GM23338 (cell line): Measurements from ENCODE around the gene NPIPB2. TPM values are rescaled to one million over a fixed set of nuclear protein-coding genes. Genes with fewer than 3 reads are reported as not detected.

Source experiments
- ATAC-seq: fragments of 200-7000 bp; cut with Tn5 transposase; 3 replicates; pipeline ENCODE4 v1.9.1; 2020
- DNase-seq: peaks from one replicate; pipeline ENCODE4 v3.0.0-alpha.2; 2015; ENCODE audit warnings: low spot score
- H2AFZ ChIP-seq: fragments of 200-600 bp; sonication (generic); 2 replicates; pipeline ENCODE4 v1.8.0; 2016; ENCODE audit warnings: antibody characterized with exemption, mild to moderate bottlenecking, moderate library complexity
- H3F3A ChIP-seq: fragments of 200-600 bp; sonication (generic); replicated peaks from 2 replicates; pipeline ENCODE4 v1.8.0; 2017; ENCODE audit warnings: antibody characterized with exemption, mixed run types, low read depth
- H3K27ac ChIP-seq: fragments of 200-600 bp; sonication (generic); 2 replicates; pipeline ENCODE4 v1.6.1; 2016; ENCODE audit warnings: low read depth
- H3K27me3 ChIP-seq: fragments of 200-600 bp; sonication (generic); 2 replicates; pipeline ENCODE4 v1.8.0; 2016; ENCODE audit warnings: mild to moderate bottlenecking, mixed run types, moderate library complexity; ENCODE audit not compliant: insufficient read depth
- H3K36me3 ChIP-seq: fragments of 200-600 bp; sonication (generic); 2 replicates; pipeline ENCODE4 v1.8.0; 2016; ENCODE audit warnings: mild to moderate bottlenecking; ENCODE audit not compliant: insufficient read depth
- H3K4me1 ChIP-seq: fragments of 200-600 bp; sonication (generic); 2 replicates; pipeline ENCODE4 v1.8.0; 2016; ENCODE audit warnings: mild to moderate bottlenecking, moderate library complexity; ENCODE audit not compliant: insufficient read depth
- H3K4me2 ChIP-seq: fragments of 200-600 bp; sonication (generic); 2 replicates; pipeline ENCODE4 v1.7.1; 2017; ENCODE audit warnings: mixed run types
- H3K4me3 ChIP-seq: fragments of 200-600 bp; sonication (generic); 2 replicates; pipeline ENCODE4 v1.6.1; 2016; ENCODE audit warnings: mixed run types
- H3K79me2 ChIP-seq: fragments of 200-600 bp; sonication (generic); replicated peaks from 2 replicates; pipeline ENCODE4 v1.8.0; 2017; ENCODE audit warnings: mild to moderate bottlenecking; ENCODE audit not compliant: insufficient read depth
- H3K9me2 ChIP-seq: fragments of 200-600 bp; sonication (generic); 2 replicates; pipeline ENCODE4 v1.8.0; 2017; ENCODE audit not compliant: insufficient read depth
- H4K20me1 ChIP-seq: fragments of 200-600 bp; sonication (generic); replicated peaks from 2 replicates; pipeline ENCODE4 v1.8.0; 2017; ENCODE audit warnings: mild to moderate bottlenecking; ENCODE audit not compliant: insufficient read depth
- H3K27ac Mint-ChIP-seq: 2 replicates; pipeline ENCODE4 v1.8.0; 2020; ENCODE audit warnings: inconsistent platforms, mild to moderate bottlenecking, moderate library complexity, mixed read lengths
- H3K27me3 Mint-ChIP-seq: 3 replicates; pipeline ENCODE4 v1.8.0; 2022; ENCODE audit warnings: low read depth, mild to moderate bottlenecking, moderate library complexity, mixed read lengths, inconsistent platforms; ENCODE audit not compliant: insufficient read depth, poor library complexity
- H3K36me3 Mint-ChIP-seq: 3 replicates; pipeline ENCODE4 v1.8.0; 2021; ENCODE audit warnings: low read depth, mild to moderate bottlenecking, inconsistent platforms, moderate library complexity, mixed read lengths
- H3K4me1 Mint-ChIP-seq: 3 replicates; pipeline ENCODE4 v1.8.0; 2020; ENCODE audit warnings: mild to moderate bottlenecking, inconsistent platforms, mixed read lengths
- H3K4me3 Mint-ChIP-seq: 3 replicates; pipeline ENCODE4 v1.8.0; 2021; ENCODE audit warnings: moderate library complexity, mild to moderate bottlenecking, inconsistent platforms, mixed read lengths
- H3K9me3 Mint-ChIP-seq: 3 replicates; pipeline ENCODE4 v1.8.0; 2020; ENCODE audit warnings: moderate library complexity, mild to moderate bottlenecking, inconsistent platforms, mixed read lengths
- CREB1 ChIP-seq: fragments of 250-450 bp; sonication (Bioruptor Pico); IDR thresholded peaks from 2 replicates; pipeline ENCODE4 v1.5.0; 2020; ENCODE audit warnings: low read depth, mild to moderate bottlenecking, moderate library complexity
- EZH2 ChIP-seq: fragments of 200-600 bp; sonication (generic); IDR thresholded peaks from one replicate; pipeline ENCODE4 v1.8.0; 2017; ENCODE audit warnings: antibody characterized with exemption, mild to moderate bottlenecking, low read depth; ENCODE audit not compliant: unreplicated experiment
- EZH2phosphoT487 ChIP-seq: fragments of 200-600 bp; sonication (generic); IDR thresholded peaks from one replicate; pipeline ENCODE4 v1.8.1; 2018; ENCODE audit warnings: antibody characterized with exemption; ENCODE audit not compliant: unreplicated experiment
- JUNB ChIP-seq: IDR thresholded peaks from one replicate; pipeline ENCODE4 v1.6.1; 2016; ENCODE audit warnings: antibody characterized with exemption; ENCODE audit not compliant: unreplicated experiment
- NANOG ChIP-seq: IDR thresholded peaks from 2 replicates; pipeline ENCODE4 v1.6.1; 2016; ENCODE audit warnings: antibody characterized with exemption, borderline replicate concordance
- POLR2AphosphoS5 ChIP-seq: IDR thresholded peaks from 2 replicates; pipeline ENCODE4 v1.6.1; 2016; ENCODE audit warnings: antibody characterized with exemption, low read depth
- STAT1 ChIP-seq: IDR thresholded peaks from one replicate; pipeline ENCODE4 v1.6.1; 2016; ENCODE audit warnings: antibody characterized with exemption; ENCODE audit not compliant: unreplicated experiment
- ZNF114 ChIP-seq: fragments of 250-450 bp; sonication (Bioruptor Pico); IDR thresholded peaks from 2 replicates; pipeline ENCODE4 v1.5.0; 2020; ENCODE audit warnings: mild to moderate bottlenecking, moderate library complexity
- ZNF331 ChIP-seq: fragments of 250-450 bp; sonication (Bioruptor Pico); IDR thresholded peaks from 2 replicates; pipeline ENCODE4 v1.5.0; 2020; ENCODE audit warnings: low read depth, mild to moderate bottlenecking, moderate library complexity
- polyA plus RNA-seq: library from polyadenylated mRNA; unstranded; fragments of >200 nt; fragmentation: Nextera tagmentation; extraction: Ambion mirVana; gene quantifications from 2 replicates; pipeline ENCODE4 v1.2.1, GENCODE V29; 2016
- total RNA-seq: library from RNA; depleted of rRNA; stranded (reverse); fragments of >200 nt; shearing (Covaris generic); gene quantifications from 2 replicates; pipeline ENCODE4 v1.2.3, GENCODE V29; 2014
- TF ChIP-seq, protein P1 (sequence below): IDR thresholded peaks from 2 replicates; pipeline ENCODE4 v1.6.1; 2016; ENCODE audit warnings: antibody characterized with exemption
- TF ChIP-seq, protein P2 (sequence below): IDR thresholded peaks from one replicate; pipeline ENCODE4 v1.6.1; 2018; ENCODE audit warnings: antibody characterized with exemption; ENCODE audit not compliant: unreplicated experiment
- TF ChIP-seq, protein P3 (sequence below): fragments of 250-450 bp; sonication (Bioruptor Pico); IDR thresholded peaks from 2 replicates; pipeline ENCODE4 v1.5.0; 2020; ENCODE audit warnings: mild to moderate bottlenecking, moderate library complexity

NPIPB2 gene
- total and polyA plus RNA-seq, 2 experiments from 2014 or later, result 1.0 to 6.8 TPM

DNA sequence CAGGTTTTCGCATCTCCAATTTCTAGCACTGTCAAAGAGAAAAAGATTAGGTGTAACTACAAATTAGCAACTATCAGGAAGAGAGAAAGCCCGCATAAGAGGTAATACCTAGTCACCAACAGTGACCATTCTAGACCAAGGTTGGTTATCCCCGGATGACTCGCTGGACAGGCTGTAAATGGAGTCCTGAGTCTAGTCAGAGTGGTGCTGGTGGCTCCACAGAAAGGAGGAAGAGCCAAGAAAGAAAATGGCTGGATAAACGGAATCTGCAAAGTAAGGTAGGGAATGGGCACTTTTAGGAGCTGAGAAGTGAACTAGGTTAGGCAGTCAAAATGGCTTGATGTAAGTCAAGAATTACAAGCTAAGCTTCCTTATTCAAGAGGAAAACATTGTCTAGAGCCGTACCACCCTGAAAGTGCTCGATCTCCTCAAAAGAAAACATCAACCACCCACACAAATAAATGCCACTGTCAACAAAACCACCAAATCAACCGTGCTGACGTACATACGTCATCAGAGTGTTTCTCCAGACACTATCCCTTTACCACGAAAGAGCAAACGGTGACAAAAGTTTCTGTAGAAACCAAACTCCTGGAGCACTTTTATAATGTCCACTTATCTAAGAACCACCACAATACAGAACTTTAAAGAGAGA is 28.3 kb downstream of the NPIPB2 start (continued):
- no peak for TF ChIP-seq ZNF114 (CRISPR knock-in tag)
- no peak for TF ChIP-seq STAT1
- no peak for TF ChIP-seq ZNF331 (CRISPR knock-in tag)
- no peak for TF ChIP-seq NANOG
- TF ChIP-seq, protein P1, sequence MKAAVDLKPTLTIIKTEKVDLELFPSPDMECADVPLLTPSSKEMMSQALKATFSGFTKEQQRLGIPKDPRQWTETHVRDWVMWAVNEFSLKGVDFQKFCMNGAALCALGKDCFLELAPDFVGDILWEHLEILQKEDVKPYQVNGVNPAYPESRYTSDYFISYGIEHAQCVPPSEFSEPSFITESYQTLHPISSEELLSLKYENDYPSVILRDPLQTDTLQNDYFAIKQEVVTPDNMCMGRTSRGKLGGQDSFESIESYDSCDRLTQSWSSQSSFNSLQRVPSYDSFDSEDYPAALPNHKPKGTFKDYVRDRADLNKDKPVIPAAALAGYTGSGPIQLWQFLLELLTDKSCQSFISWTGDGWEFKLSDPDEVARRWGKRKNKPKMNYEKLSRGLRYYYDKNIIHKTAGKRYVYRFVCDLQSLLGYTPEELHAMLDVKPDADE, result no peak
- no peak for TF ChIP-seq EZH2
- no peak for TF ChIP-seq POLR2AphosphoS5
- no peak for TF ChIP-seq EZH2phosphoT487
- TF ChIP-seq JUNB, result no peak
- TF ChIP-seq, protein P2, sequence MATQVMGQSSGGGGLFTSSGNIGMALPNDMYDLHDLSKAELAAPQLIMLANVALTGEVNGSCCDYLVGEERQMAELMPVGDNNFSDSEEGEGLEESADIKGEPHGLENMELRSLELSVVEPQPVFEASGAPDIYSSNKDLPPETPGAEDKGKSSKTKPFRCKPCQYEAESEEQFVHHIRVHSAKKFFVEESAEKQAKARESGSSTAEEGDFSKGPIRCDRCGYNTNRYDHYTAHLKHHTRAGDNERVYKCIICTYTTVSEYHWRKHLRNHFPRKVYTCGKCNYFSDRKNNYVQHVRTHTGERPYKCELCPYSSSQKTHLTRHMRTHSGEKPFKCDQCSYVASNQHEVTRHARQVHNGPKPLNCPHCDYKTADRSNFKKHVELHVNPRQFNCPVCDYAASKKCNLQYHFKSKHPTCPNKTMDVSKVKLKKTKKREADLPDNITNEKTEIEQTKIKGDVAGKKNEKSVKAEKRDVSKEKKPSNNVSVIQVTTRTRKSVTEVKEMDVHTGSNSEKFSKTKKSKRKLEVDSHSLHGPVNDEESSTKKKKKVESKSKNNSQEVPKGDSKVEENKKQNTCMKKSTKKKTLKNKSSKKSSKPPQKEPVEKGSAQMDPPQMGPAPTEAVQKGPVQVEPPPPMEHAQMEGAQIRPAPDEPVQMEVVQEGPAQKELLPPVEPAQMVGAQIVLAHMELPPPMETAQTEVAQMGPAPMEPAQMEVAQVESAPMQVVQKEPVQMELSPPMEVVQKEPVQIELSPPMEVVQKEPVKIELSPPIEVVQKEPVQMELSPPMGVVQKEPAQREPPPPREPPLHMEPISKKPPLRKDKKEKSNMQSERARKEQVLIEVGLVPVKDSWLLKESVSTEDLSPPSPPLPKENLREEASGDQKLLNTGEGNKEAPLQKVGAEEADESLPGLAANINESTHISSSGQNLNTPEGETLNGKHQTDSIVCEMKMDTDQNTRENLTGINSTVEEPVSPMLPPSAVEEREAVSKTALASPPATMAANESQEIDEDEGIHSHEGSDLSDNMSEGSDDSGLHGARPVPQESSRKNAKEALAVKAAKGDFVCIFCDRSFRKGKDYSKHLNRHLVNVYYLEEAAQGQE, result no peak

DNA sequence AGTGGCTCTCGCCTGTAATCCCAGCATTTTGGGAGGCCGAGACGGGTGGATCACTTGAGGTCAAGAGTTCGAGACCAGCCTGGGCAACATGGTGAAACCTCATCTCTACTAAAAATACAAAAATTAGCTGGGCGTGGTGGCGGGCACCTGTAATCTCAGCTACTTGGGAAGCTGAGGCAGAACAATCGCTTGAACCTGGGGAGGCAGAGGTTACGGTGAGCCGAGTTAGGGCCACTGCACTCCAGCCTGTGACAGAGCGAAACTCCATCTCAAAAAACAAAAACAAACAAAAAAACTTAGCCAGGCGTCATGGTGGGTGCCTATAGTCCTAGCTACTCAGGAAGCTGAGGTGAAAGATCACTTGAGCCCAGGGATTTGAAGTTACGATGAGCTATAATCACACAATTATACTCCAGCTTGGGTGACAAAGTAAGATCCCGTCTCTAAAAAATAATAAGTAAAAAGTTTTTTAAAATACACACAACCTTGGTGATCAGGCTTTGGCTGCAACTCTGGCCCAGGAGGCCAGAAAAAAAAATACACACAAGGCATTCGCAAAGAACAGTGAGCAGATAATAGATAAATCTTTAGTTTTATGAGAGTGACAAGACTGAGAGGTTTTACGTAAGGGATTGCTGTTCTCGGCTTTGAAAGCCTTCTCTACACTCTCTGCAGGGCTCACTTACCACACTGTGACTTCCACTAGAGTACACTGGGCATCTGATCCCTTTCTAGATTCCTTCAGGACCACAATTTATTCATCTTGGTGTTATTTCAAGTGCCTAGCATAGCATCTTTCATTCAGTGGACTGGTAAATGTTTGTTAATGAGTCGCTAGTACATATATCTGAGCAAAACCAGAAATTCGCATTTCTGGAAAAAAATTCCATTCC is 31.9 kb downstream of the NPIPB2 start:
- ATAC-seq (no peak), DNase-seq (no peak)
- Histone ChIP-seq H3K27me3 (no peaks in the 10 kb centered on the region), H2AFZ (no peak overlapping the region), H3K9me2 (no peaks in the 10 kb centered on the region), H4K20me1 (peaks cover 87% of the 10 kb centered on the region), H3F3A (peaks cover 8% of the 10 kb centered on the region; the same call in 1 of the 2 replicates), H3K36me3 (no peaks in the 10 kb centered on the region), H3K27ac (peak overlapping the region; percentile 51), H3K79me2 (peaks cover 100% of the 10 kb centered on the region), H3K4me2 (no peak overlapping the region), H3K4me1 (peaks cover 18% of the 10 kb centered on the region), H3K4me3 (no peak overlapping the region)
- Mint-ChIP-seq H3K36me3 (peaks cover 22% of the 10 kb centered on the region; the same call in 2 of the 3 replicates), H3K27me3 (peaks cover 7% of the 10 kb centered on the region), H3K27ac (0 out of 2 replicates have a peak overlapping the region, but pooled peaks have one; percentile 47), H3K4me1 (peaks cover 17% of the 10 kb centered on the region), H3K4me3 (no peak overlapping the region; the same call in 2 of the 3 replicates), H3K9me3 (no peaks in the 10 kb centered on the region)
- TF ChIP-seq ZNF331 (CRISPR knock-in tag) (no peak), POLR2AphosphoS5 (no peak), CREB1 (no peak), EZH2phosphoT487 (no peak), JUNB (no peak), STAT1 (no peak), ZNF114 (CRISPR knock-in tag) (no peak)
- TF ChIP-seq, protein P3, sequence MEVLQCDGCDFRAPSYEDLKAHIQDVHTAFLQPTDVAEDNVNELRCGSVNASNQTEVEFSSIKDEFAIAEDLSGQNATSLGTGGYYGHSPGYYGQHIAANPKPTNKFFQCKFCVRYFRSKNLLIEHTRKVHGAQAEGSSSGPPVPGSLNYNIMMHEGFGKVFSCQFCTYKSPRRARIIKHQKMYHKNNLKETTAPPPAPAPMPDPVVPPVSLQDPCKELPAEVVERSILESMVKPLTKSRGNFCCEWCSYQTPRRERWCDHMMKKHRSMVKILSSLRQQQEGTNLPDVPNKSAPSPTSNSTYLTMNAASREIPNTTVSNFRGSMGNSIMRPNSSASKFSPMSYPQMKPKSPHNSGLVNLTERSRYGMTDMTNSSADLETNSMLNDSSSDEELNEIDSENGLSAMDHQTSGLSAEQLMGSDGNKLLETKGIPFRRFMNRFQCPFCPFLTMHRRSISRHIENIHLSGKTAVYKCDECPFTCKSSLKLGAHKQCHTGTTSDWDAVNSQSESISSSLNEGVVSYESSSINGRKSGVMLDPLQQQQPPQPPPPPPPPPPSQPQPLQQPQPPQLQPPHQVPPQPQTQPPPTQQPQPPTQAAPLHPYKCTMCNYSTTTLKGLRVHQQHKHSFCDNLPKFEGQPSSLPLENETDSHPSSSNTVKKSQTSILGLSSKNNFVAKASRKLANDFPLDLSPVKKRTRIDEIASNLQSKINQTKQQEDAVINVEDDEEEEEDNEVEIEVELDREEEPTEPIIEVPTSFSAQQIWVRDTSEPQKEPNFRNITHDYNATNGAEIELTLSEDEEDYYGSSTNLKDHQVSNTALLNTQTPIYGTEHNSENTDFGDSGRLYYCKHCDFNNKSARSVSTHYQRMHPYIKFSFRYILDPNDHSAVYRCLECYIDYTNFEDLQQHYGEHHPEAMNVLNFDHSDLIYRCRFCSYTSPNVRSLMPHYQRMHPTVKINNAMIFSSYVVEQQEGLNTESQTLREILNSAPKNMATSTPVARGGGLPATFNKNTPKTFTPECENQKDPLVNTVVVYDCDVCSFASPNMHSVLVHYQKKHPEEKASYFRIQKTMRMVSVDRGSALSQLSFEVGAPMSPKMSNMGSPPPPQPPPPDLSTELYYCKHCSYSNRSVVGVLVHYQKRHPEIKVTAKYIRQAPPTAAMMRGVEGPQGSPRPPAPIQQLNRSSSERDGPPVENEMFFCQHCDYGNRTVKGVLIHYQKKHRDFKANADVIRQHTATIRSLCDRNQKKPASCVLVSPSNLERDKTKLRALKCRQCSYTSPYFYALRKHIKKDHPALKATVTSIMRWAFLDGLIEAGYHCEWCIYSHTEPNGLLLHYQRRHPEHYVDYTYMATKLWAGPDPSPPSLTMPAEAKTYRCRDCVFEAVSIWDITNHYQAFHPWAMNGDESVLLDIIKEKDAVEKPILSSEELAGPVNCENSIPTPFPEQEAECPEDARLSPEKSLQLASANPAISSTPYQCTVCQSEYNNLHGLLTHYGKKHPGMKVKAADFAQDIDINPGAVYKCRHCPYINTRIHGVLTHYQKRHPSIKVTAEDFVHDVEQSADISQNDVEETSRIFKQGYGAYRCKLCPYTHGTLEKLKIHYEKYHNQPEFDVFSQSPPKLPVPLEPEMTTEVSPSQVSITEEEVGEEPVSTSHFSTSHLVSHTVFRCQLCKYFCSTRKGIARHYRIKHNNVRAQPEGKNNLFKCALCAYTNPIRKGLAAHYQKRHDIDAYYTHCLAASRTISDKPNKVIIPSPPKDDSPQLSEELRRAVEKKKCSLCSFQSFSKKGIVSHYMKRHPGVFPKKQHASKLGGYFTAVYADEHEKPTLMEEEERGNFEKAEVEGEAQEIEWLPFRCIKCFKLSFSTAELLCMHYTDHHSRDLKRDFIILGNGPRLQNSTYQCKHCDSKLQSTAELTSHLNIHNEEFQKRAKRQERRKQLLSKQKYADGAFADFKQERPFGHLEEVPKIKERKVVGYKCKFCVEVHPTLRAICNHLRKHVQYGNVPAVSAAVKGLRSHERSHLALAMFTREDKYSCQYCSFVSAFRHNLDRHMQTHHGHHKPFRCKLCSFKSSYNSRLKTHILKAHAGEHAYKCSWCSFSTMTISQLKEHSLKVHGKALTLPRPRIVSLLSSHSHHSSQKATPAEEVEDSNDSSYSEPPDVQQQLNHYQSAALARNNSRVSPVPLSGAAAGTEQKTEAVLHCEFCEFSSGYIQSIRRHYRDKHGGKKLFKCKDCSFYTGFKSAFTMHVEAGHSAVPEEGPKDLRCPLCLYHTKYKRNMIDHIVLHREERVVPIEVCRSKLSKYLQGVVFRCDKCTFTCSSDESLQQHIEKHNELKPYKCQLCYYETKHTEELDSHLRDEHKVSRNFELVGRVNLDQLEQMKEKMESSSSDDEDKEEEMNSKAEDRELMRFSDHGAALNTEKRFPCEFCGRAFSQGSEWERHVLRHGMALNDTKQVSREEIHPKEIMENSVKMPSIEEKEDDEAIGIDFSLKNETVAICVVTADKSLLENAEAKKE (CRISPR knock-in tag), result no peak
